Posterior cingulate gyrus (tissue), 11 donors: Measurements from ENCODE around the gene MRPL20.
A peak's percentile ranks its signal among the peaks of the same experiment; 100 is the strongest.
"Not testable (repeated sequence)": the region's sequence is repeated elsewhere in the genome, so short reads cannot be mapped to it uniquely, and the experiment has no call there.

ENCODE experiments used
- DNase-seq, 10 donors: peaks; one replicate each; pipeline versions ENCODE4 v3.0.0 to v3.0.0-alpha.2; 2020 to 2021; ENCODE audit warnings: mixed read lengths in 3 of 10
- intact Hi-C: fragments of 100-400 bp; cut with DNase I; formaldehyde crosslinking; loops from one replicate; pipeline ENCODE4 v1.15.1; 2023

Gene MRPL20

GRCh38 chr1:1437904-1438376, 30.8 kb upstream of the MRPL20 start:
- intact Hi-C loops: no loop called here
- peak in 2 of 10 donors; percentile 51 to 66 for DNase-seq

- DNase-seq: peak in 5 of 10 donors; percentile 14 to 82 (median 63)
- intact Hi-C loops: no loop called here
Measured at GRCh38 chr1:1437033-1437903, 30.2 kb upstream of the MRPL20 start.

GRCh38 chr1:1436630-1437032, 29.5 kb upstream of the MRPL20 start:
- intact Hi-C loops: no loop called here
- no peak for DNase-seq

- DNase-seq: peak in 5 of 10 donors; percentile 8 to 83 (median 63)
- intact Hi-C loops: no loop called here
Measured at GRCh38 chr1:1435911-1436629, 29.0 kb upstream of the MRPL20 start.

GRCh38 chr1:1435106-1435903, 28.2 kb upstream of the MRPL20 start, which contains the start of gene VWA1:
TSS of gene VWA1 (plus strand) at chr1:1435690. CDS start at chr1:1435749, 59 bp downstream.
- intact Hi-C loops: no loop called here
- DNase-seq: peak; percentile 63 to 97 (median 76)

- intact Hi-C loops: no loop called here
- no peak for DNase-seq
Measured at GRCh38 chr1:1434824-1435105, 27.7 kb upstream of the MRPL20 start.

GRCh38 chr1:1434131-1434823, 27.2 kb upstream of the MRPL20 start:
- intact Hi-C loops: no loop called here
- peak; percentile 66 to 97 (median 74) for DNase-seq

- intact Hi-C loops: no loop called here
- peak in 4 of 10 donors; percentile 36 to 88 (median 73) for DNase-seq
Measured at GRCh38 chr1:1433804-1434130, 26.7 kb upstream of the MRPL20 start.

GRCh38 chr1:1432951-1433803, 26.1 kb upstream of the MRPL20 start:
- DNase-seq: peak; percentile 58 to 97 (median 82)
- intact Hi-C loops: no loop called here

- intact Hi-C loops: no loop called here
- peak in 4 of 10 donors; percentile 41 to 86 (median 77) for DNase-seq
Measured at GRCh38 chr1:1432274-1432950, 25.3 kb upstream of the MRPL20 start.

- intact Hi-C loops: no loop called here
- DNase-seq: peak in 4 of 10 donors; percentile 52 to 88 (median 77)
Measured at GRCh38 chr1:1431845-1432273, 24.8 kb upstream of the MRPL20 start.

- peak in 4 of 10 donors; percentile 46 to 87 (median 70) for DNase-seq
- intact Hi-C loops: no loop called here
Measured at GRCh38 chr1:1430992-1431844, 24.1 kb upstream of the MRPL20 start.

- peak in 7 of 10 donors; percentile 54 to 95 (median 77) for DNase-seq
- intact Hi-C loops: no loop called here
Measured at GRCh38 chr1:1430114-1430982, 23.3 kb upstream of the MRPL20 start.

- DNase-seq: peak in 4 of 10 donors; percentile 8 to 56 (median 49)
- intact Hi-C loops: no loop called here
Measured at GRCh38 chr1:1429671-1430073, 22.6 kb upstream of the MRPL20 start.

GRCh38 chr1:1428967-1429366, 21.9 kb upstream of the MRPL20 start:
- intact Hi-C loops: not testable (repeated sequence)
- peak in 2 of 10 donors; percentile 15 for DNase-seq

GRCh38 chr1:1428174-1428573, 21.1 kb upstream of the MRPL20 start:
- peak in 5 of 10 donors; percentile 18 to 88 (median 67) for DNase-seq
- intact Hi-C loops: no loop called here

- DNase-seq: peak in 1 of 10 donors; percentile 39
- intact Hi-C loops: no loop called here
Measured at GRCh38 chr1:1427820-1428148, 20.7 kb upstream of the MRPL20 start.
